GM12801 (cell line): ENCODE measurements around the gene PUM2.

Source experiments
- TF ChIP-seq, protein P1 (sequence below): IDR thresholded peaks from one replicate; pipeline ENCODE4 v1.5.1; 2011; ENCODE audit warnings: control low read depth; ENCODE audit not compliant: insufficient read length; ENCODE audit errors: extremely low read depth

PUM2 gene

GRCh38 chr2:20230114-20230425 is 120.6 kb downstream of the PUM2 start:
- TF ChIP-seq, protein P1, sequence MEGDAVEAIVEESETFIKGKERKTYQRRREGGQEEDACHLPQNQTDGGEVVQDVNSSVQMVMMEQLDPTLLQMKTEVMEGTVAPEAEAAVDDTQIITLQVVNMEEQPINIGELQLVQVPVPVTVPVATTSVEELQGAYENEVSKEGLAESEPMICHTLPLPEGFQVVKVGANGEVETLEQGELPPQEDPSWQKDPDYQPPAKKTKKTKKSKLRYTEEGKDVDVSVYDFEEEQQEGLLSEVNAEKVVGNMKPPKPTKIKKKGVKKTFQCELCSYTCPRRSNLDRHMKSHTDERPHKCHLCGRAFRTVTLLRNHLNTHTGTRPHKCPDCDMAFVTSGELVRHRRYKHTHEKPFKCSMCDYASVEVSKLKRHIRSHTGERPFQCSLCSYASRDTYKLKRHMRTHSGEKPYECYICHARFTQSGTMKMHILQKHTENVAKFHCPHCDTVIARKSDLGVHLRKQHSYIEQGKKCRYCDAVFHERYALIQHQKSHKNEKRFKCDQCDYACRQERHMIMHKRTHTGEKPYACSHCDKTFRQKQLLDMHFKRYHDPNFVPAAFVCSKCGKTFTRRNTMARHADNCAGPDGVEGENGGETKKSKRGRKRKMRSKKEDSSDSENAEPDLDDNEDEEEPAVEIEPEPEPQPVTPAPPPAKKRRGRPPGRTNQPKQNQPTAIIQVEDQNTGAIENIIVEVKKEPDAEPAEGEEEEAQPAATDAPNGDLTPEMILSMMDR = no peak

DNA sequence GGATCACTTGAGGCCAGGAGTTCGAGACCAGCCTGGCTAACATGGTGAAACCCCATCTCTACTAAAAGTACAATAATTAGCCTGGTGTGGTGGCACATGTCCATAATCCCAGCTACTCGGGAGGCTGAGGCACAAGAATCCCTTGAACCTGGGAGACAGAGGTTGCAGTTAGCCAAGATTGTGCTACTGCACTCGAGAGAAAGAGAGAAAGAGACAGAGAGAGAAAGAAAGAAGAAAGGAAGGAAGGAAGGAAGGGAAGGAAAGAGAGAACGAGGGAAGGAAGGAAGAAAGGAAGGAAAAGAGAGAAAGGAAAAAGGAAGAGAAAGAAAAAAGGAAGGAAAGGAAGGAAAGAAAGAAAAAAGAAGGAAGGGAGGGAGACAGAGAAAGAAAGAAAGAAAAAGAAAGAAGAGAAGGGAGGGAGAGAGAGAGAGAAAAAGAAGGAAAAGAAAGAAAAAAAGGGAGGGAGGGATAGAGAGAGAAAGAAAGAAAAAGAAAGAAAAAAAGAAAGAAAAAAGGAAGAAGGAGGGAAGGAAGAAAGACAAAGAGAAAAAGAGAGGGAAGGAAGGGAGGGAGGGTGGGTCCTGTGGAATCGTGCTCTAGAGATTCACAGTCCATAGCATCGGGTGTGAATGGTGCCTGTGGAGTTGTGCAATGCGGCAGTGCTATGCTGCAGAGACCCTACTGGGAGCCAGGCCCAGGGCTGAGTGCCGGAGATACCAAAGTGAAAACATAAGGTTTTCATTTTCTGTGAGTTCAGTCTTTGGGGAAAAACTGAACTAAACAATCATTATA is 121.1 kb downstream of the PUM2 start:
- TF ChIP-seq, protein P1 = no peak

- TF ChIP-seq, protein P1 = no peak
These were observed 122.6 kb downstream of the PUM2 start for GRCh38 chr2:20227894-20228505.

DNA sequence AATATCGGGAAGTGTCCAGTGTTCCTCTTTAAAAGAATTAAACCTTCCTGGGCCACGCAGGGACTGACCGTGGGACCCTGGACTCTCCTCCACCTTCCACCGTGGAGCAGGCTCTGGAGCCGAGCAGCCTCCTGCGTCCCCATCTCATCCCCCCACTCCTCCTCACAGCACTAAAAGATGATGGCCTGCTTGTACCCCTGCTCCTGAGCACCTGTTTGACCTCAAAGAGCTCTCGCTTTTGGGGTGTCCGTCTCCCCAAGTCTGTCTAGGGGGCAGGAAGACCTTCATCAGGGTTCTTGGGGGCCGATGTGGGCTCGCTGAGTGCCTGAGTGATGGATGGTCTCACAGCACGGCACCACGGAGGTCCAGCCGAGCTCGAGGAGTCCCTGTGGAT is 124.5 kb downstream of the PUM2 start:
- TF ChIP-seq, protein P1 = no peak

- TF ChIP-seq, protein P1 = no peak
These were observed 125.1 kb downstream of the PUM2 start for GRCh38 chr2:20225294-20226151.

GRCh38 chr2:20224716-20225293 is 125.8 kb downstream of the PUM2 start, which contains the start of gene SDC1:
SDC1 (minus strand) TSS chr2:20225130; CDS start chr2:20224867, 263 bp downstream.
- TF ChIP-seq, protein P1 = no peak
